Lower leg skin (tissue), 3 donors: ENCODE measurements around the gene CCR5.

Source experiments
- CTCF ChIP-seq, 3 donors: fragments of 450-650 bp; IDR thresholded peaks; one replicate each; pipeline ENCODE4 v1.5.1; 2016; ENCODE audit warnings: antibody characterized with exemption in 3 of 3, mild to moderate bottlenecking in 3 of 3, moderate library complexity in 2 of 3
- POLR2A ChIP-seq, 2 donors: fragments of 450-650 bp; IDR thresholded peaks; one replicate each; pipeline ENCODE4 v1.6.1; 2016 to 2017; ENCODE audit warnings: antibody characterized with exemption in 2 of 2, mild to moderate bottlenecking in 1 of 2, moderate library complexity in 1 of 2

DNA sequence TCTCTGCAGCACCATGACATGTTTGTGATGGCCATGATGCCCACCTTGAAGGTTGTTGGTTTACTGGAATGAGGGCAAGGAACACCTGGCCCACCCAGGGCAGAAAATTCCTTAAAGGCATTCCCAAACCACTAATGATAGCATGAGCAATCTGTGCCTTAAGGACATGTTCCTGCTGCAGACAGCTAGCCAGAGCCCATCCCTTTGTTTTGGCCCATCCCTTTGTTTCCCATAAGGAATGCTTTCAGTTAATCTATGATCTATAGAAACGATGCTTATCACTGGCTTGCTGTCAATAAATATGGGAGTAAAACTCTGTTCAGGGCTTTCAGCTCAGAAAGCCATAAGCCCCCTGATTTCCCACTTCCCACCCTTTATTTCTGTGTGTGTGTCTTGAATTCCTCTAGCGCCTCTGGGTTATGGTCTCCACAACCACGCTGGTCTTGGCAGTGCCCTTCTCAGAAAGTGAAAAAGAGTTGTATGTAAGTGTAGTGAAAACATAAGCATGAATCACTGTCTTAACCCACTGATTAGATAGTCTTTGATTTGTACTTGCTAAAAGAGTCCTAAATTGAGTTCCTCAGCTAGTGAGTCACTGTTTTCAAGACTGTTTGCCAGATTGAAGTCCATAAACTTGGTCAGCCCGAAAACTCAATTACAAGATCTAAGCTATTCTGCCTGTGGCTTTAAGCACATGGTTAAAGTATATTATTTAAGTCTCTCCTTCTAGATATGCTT is 35.8 kb upstream of the CCR5 start:
- TF ChIP-seq CTCF (IDR thresholded peaks at IDR 0.05), result no peak
- TF ChIP-seq POLR2A (IDR thresholded peaks at IDR 0.05), result no peak
